Astrocyte of the hippocampus (primary cell): ENCODE results near the gene EXOC3L4.
"Not testable (repeated sequence)": the region's sequence is repeated elsewhere in the genome, so short reads cannot be mapped to it uniquely, and the experiment has no call there.

Experiments
- DNase-seq: peaks from one replicate; pipeline ENCODE4 v3.0.0; 2011; ENCODE audit warnings: low read depth, low spot score

Gene EXOC3L4

GRCh38 chr14:103149351-103150237 is 55.1 kb downstream of the EXOC3L4 start:
- no peak for DNase-seq

GRCh38 chr14:103151270-103151945 is 56.9 kb downstream of the EXOC3L4 start:
- no peak for DNase-seq

DNA sequence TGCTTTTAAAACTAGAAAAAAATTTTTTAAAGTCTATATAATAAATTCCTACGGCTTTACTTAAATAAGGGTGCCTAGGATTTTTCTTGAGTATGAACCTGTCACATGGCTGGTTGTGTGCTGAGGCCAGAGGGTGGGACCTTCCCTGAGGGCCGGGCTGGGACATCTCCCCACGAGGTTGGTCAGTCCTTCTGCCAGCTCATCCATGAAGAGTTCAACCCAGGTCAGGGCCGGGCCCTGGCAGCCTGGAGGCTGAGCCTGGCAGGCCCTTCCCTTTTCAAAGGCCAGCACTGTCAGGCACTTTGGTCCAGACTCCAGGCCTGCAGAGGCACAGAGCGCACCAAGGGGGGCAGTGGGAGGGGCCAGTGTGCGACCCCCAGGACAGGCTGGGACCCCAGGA is 60.5 kb downstream of the EXOC3L4 start:
- peak; percentile 25 for DNase-seq

DNA sequence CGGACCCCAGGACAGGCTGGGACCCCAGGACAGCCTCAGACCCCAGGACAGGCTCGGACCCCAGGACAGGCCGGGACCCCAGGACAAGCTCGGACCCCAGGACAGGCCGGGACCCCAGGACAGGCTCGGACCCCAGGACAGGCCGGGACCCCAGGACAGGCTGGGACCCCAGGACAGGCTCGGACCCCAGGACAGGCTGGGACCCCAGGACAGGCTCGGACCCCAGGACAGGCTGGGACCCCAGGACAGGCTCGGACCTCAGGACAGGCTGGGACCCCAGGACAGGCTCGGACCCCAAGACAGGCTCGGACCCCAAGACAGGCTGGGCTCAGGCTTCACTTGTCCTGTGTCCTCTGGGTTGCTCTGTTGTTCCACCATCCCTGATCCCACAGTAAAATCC is 60.9 kb downstream of the EXOC3L4 start:
- not testable (repeated sequence) for DNase-seq

DNA sequence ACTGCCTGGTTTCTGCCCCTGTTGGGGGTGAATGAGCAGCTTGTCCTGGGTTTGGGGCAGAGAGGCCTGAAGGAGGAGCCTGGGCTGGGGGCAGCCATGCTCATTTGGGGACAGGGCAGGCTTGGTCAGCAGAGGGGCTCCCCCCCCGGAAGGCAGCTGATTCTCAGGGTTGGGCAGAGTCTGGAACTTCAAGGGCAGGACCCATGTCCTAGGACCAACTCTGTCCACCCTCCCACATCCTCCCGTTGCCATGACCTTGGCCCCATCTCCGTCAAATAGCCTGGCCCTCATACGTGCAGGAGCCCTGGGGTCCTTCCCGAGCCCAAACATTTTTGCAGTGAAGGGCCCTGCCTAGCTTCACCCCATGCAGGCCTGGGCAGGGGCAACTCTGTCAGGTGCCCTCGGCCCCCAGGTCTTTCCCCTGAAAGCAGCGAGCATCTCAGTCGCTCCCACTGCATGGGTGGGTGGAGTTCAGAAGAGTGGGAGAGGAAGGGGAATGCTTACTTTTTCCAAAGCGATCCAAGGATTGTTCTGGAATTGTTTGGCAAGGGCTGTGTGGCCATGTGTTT is 61.4 kb downstream of the EXOC3L4 start:
- DNase-seq = no peak

- DNase-seq = no peak
These were observed 62.3 kb downstream of the EXOC3L4 start for GRCh38 chr14:103156651-103157378.

DNA sequence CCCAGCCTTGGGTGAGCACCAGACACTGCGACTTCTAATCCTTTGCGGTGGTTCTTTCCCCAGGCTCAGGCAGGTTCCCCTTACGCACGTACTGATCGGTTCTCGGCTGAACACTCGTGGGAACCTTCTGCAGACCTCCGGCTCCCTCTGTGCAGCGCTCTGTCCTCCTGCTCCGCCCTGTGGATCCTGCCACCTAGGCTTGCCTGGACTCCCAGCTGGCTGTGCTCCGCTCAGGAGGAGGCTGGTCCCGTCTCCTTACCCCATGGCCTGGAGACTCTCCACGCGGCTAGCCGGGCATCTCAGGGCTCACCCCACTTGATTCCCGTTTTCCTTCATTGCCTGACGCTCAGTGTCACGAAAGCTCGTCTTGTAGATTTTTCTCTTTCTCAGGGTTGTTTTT is 63.4 kb downstream of the EXOC3L4 start:
- no peak for DNase-seq

DNA sequence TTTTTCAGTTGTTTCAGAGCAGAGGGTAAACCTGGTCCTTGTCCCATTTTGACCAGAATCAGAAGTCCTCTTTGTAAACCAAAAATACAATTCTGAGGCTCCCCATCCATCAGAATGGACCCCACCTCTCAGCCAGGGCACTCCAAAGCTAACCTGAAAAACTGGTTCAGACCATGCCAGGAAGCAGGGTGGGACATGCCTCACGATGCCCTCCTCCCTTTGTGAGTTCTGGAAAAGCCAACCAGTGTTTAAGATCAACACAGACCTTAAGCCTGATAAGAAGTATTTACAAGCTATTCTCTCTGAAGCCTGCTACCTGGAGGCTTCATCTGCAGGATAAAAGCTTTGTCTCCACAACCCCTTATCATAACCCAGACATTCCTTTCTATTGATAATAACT is 64.2 kb downstream of the EXOC3L4 start:
- no peak for DNase-seq
